ENCODE measurements around the gene SOX9. TPM values are rescaled to one million over a fixed set of nuclear protein-coding genes. Genes with fewer than 3 reads are reported as not detected.

The SOX9 gene
- total RNA-seq, 1 donor from 2014 or later, result 23.8 TPM

DNA sequence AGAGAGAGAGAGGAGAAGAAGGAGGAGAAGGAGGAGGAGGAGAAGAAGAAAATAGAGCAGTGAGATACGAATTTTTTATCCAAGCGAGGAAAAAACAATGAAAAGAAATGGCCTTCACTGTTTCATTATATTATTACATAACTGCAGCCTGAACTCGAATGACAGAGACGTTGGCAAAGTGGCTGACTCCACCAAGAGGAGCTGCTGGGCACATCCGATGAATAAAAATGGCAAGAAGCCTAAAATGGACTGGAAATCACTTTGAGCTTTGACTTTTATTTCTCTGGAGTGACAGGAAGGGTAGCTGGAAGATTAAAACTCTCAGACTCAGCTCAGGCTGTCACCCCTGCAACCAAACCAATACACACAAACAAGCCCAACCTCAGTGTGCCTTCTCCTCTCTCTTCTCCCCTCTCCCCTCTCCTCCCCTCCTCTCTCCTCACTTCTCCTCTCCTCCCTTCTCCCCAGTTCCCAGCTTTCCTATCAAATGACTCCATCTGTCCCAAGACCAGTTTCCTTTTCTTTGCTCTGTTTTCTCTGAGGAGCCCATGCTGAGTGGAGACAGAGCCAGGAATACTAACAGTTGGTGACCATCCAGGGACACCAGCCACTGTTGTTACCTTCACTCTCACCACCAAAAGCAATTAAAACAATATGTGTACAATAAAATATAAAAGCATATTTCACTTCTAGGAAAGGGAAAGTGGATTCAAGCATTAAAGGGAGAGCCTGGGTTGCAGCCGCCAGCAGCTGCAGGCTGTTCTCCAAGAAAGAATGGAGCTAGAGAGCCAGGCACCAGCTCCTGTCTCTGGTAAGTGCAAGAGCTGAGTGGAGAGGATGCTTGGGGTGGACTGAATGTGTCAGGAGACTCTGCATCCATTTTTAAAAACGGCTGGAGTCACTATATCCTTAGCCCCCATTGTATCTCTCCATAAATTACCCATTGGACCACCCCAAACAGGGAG lies 51.2 kb downstream of the SOX9 start:
- TF ChIP-seq, protein P1, sequence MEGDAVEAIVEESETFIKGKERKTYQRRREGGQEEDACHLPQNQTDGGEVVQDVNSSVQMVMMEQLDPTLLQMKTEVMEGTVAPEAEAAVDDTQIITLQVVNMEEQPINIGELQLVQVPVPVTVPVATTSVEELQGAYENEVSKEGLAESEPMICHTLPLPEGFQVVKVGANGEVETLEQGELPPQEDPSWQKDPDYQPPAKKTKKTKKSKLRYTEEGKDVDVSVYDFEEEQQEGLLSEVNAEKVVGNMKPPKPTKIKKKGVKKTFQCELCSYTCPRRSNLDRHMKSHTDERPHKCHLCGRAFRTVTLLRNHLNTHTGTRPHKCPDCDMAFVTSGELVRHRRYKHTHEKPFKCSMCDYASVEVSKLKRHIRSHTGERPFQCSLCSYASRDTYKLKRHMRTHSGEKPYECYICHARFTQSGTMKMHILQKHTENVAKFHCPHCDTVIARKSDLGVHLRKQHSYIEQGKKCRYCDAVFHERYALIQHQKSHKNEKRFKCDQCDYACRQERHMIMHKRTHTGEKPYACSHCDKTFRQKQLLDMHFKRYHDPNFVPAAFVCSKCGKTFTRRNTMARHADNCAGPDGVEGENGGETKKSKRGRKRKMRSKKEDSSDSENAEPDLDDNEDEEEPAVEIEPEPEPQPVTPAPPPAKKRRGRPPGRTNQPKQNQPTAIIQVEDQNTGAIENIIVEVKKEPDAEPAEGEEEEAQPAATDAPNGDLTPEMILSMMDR (conservative IDR thresholded peaks at IDR 0.05; ENCODE audit: low read depth, low read length), result no peak
- no peak for DNase-seq (ENCODE audit: low read depth)
- no peak overlapping the region for H3K4me3 ChIP-seq (ENCODE audit: low read depth, low read length)

DNA sequence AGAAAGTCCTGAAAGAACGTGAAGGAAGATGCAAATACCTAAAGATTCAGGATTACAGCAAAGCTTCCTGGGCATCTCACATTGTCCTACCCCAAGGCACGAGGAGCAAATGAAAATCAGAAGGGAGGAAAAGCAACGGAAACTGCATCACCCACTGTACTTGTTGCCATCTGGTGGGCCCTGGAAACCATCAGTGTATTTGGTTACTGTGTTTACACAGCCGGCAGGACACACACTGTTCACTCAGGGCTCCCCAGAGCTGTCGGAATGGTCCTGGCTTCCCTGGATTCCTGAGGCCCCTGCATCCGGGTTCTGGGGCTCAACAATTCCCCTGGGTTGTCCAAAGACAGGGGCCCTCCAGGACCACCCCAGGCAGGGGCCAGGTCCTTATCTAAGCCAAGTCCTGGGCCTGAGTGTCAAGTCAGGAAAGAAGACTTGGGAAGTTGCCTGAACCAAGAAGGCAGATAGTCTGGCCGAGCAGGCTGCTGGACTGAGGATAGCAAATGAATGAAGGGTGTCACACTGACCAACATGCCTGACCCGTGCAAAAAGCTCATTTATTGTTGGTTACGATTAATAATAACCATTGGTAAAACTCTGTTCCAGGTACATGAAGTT lies 52.8 kb downstream of the SOX9 start:
- DNase-seq (ENCODE audit: low read depth), result no peak

DNA sequence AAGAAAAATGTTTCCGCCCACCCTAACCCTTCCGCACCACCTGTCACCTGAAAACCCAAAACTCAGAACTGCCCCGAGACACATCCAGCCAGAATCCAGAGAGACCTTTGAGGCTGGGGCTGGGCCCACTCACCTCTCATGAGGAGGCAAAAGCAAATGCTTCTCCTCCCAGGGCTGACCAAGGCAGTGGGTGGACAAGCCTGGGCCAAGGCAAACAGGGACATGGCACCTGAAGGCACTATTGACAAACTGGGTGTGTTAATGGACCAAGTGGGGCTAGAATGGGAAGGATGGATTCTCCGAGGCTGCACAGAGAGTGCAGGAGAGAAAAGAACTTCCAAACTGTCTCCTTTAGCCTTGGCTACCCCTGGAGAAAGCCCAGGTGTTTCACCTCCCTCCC lies 54.4 kb downstream of the SOX9 start:
- no peak for DNase-seq (ENCODE audit: low read depth)
- TF ChIP-seq, protein P1 (conservative IDR thresholded peaks at IDR 0.05; ENCODE audit: low read depth, low read length), result no peak
- H3K4me3 ChIP-seq (ENCODE audit: low read depth, low read length), result no peak overlapping the region

More for the DNA sequence above, 52.8 kb downstream of the SOX9 start:
- H3K4me3 ChIP-seq (ENCODE audit: low read depth, low read length), result no peak overlapping the region
- TF ChIP-seq, protein P1 (conservative IDR thresholded peaks at IDR 0.05; ENCODE audit: low read depth, low read length), result no peak

All from epithelial cell of proximal tubule (primary cell).